22Rv1 (cell line): ENCODE results near the gene OMA1.

Experiments used
- H3K27ac ChIP-seq: fragments of 450-650 bp; 2 replicates; pipeline ENCODE4 v1.5.1; 2017
- ZFX ChIP-seq: fragments of 450-650 bp; IDR thresholded peaks from 2 replicates; pipeline ENCODE4 v1.6.1; 2017; ENCODE audit warnings: antibody characterized with exemption, borderline replicate concordance
- TF ChIP-seq, protein P1 (sequence below): fragments of 450-650 bp; IDR thresholded peaks from 2 replicates; pipeline ENCODE4 v1.5.1; 2017; ENCODE audit warnings: mild to moderate bottlenecking

The OMA1 gene

DNA sequence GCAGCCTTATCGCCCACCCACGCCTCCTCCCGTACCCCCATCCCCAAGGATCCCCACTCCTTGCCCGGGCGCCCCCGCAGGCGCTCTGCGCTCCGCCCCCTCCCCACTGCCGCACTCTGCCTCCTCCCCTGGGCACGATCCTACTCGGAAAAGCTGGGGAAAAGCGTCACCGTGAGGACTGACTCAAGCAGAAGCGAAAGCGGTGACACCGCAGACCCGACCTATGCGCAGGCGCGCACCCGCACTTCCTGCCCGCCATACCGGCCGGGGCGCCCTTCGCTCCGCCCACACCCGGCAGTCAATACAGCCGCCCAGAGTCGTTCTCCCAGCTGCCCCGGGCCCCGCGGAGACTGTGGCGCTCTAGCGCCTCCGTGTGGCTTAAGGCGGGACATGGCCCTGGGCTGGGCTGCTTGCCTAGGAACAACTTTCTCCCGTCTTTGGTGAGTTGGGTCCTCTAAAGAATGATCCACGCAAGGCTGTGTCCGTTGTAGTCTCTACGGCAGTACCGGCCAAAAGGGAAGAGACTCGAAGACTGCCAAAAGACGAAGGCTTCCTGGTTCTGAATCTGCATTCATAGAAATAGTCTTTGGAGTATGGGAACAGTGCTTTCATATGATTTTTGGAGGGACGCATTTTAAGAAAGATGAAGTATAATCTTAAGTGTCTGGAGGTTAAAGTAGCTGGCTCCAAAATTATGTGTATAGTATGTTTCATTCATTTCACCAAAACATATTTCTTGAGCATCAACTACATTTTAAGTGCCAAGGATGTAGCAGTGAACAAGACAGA is at the start of gene OMA1:
Gene OMA1, minus strand, starts transcription at position 207 of the 789 bp plus-strand sequence. CDS start 7,432 bp downstream, outside the sequence.
- TF ChIP-seq ZFX, result no peak
- TF ChIP-seq, protein P1, sequence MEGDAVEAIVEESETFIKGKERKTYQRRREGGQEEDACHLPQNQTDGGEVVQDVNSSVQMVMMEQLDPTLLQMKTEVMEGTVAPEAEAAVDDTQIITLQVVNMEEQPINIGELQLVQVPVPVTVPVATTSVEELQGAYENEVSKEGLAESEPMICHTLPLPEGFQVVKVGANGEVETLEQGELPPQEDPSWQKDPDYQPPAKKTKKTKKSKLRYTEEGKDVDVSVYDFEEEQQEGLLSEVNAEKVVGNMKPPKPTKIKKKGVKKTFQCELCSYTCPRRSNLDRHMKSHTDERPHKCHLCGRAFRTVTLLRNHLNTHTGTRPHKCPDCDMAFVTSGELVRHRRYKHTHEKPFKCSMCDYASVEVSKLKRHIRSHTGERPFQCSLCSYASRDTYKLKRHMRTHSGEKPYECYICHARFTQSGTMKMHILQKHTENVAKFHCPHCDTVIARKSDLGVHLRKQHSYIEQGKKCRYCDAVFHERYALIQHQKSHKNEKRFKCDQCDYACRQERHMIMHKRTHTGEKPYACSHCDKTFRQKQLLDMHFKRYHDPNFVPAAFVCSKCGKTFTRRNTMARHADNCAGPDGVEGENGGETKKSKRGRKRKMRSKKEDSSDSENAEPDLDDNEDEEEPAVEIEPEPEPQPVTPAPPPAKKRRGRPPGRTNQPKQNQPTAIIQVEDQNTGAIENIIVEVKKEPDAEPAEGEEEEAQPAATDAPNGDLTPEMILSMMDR, result peak; percentile 98

DNA sequence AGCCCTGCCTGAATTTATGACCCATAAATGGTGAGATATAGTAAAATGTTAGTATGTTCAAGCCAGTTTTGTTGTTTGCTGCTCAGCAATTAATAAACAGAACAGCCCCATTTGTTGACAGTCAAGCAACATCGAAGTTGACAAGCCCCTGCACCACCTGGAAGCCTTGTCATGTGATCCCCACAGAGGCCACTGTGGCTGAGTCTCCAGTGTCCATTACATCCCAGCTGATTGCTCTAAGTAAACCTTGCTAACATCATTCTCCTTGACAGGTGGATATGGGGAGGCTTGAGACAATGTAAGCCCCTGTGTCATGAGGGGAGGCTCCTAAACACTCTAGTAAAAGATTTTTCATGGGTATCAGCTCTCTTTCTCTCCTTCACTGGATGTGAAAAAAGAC is 48.0 kb upstream of the OMA1 start:
- H3K27ac ChIP-seq, result no peak overlapping the region
- TF ChIP-seq ZFX, result no peak
- TF ChIP-seq, protein P1, result no peak

More for the DNA sequence above, at the start of gene OMA1:
- peak within 1 kb of the TSS; percentile 85 for H3K27ac ChIP-seq

DNA sequence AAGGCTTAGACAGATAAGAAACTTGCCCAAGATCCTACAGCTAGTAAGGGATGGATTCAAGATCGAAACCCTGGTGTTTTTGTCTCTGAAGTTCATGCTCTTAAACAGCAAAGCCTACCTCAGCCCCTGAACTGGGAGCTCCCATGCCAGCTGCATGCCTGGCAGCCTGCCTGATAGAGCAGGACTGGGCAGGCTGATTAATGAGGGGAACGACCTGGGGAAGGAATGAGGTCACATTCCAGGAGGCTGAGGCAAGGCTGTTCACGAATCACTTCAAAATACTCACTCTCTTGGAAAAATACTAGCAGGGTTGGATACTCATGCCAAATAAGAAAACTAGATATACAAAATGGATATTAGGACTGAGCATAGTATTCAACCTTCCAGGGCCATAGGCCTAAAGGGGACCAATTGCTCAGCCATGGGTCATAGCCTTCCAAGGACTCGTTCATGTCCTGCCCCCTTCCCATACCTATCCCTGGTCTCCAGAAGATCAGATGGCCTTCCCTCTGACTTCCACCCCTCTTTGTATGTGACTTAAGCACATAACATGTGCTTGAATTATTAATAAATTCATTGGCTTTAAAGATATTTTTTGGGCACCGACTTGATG is 46.1 kb upstream of the OMA1 start:
- no peak overlapping the region for H3K27ac ChIP-seq
- TF ChIP-seq, protein P1, result no peak
- no peak for TF ChIP-seq ZFX

DNA sequence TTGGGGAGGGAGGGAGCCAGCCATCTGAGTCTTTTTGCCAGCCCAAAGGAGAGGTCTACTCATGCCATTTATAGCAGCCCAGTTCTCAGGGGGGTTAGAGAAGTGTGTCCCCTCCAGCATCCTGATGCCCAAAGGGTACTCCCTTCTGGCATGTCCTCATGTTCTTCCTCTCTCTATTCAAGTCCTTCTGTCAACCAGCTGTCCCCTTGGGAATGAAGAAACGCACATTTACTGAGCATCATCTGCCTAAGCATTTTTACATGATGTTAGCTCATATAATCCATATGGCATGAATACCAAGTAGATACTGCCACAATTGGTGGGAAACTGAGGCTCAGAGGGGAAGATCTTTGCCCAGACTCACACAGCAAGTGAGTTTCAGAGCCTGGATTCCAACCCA is 45.3 kb upstream of the OMA1 start:
- H3K27ac ChIP-seq, result no peak overlapping the region
- TF ChIP-seq, protein P1, result no peak
- TF ChIP-seq ZFX, result no peak

DNA sequence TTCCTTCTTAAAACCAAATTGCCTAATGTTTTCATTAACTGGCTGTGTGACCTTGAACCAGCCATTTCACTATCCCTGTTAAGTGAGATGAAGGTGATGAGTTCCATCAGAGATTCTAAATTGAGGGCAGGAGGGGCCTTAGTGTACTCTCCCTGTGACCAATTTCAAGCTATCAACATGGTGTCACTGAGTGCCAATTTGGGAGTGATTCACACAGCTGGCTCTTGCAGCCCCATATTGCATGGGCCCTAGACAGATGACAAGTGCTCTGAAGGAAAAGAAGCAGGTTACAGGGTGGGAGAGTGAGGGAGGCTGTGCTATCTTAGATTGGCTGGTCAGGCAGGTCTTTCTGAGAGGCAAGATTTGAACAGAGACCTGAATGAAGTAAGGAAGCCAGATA is 43.5 kb upstream of the OMA1 start:
- no peak for TF ChIP-seq ZFX
- TF ChIP-seq, protein P1, result no peak
- no peak overlapping the region for H3K27ac ChIP-seq

DNA sequence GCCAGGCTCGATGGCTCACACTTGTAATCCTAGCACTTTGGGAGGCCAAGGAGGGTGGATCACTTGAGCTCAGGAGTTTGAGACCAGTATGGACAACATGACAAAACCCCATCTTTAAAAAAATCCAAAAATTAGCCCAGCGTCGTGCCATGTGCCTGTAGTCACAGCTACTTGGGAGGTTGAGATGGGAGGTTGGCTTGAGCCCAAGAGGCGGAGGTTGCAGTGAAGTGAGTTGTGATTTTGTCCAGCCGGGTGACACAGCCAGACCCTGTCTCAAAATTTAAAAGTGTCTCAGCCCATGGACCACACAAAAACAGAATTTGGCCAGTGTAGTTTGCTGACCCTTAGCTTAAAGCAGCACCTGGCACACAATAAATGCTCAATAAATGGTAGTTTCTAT is 41.9 kb upstream of the OMA1 start:
- TF ChIP-seq ZFX, result no peak
- TF ChIP-seq, protein P1, result no peak
- H3K27ac ChIP-seq, result no peak overlapping the region

DNA sequence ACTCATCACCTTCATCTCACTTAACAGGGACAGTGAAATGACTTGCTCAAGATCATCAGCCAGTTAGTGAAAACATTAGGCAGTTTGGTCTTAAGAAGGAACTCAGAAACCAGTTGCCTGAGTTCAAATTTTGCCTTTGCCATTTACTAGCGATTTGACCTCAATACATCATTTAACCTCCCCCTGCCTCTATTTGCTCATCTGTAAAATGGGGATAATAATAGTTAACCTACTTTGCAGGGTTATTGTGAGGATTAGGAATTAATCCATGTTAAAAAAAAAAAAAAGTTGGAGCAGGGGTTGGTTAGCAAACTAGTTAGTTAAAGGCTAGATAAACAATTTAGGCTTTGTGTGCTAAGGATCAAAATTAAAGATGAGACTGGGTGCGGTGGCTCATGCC is 41.1 kb upstream of the OMA1 start:
- no peak for TF ChIP-seq ZFX
- TF ChIP-seq, protein P1, result no peak
- no peak overlapping the region for H3K27ac ChIP-seq
